Upper lobe of right lung (tissue), 1 donor: Measurements from ENCODE around the gene FOXJ3. TPM values are rescaled to one million over a fixed set of nuclear protein-coding genes. Genes with fewer than 3 reads are reported as not detected.
A peak's percentile ranks its signal among the peaks of the same experiment; 100 is the strongest.

Source experiments
- ATAC-seq: fragments of 200-7000 bp; cut with Tn5 transposase; one replicate; pipeline ENCODE4 v1.9.1; 2020; ENCODE audit warnings: mild to moderate bottlenecking, moderate library complexity
- DNase-seq: peaks from one replicate; pipeline ENCODE4 v3.0.0-alpha.2; 2020
- H3K27ac ChIP-seq: fragments of 200-600 bp; one replicate; pipeline ENCODE4 v1.8.0; 2022
- H3K27me3 ChIP-seq: fragments of 200-600 bp; one replicate; pipeline ENCODE4 v1.8.0; 2022; ENCODE audit warnings: mild to moderate bottlenecking
- H3K36me3 ChIP-seq: fragments of 200-600 bp; one replicate; pipeline ENCODE4 v1.8.0; 2022
- H3K4me1 ChIP-seq: fragments of 200-600 bp; one replicate; pipeline ENCODE4 v1.8.0; 2022
- H3K4me3 ChIP-seq: fragments of 200-600 bp; one replicate; pipeline ENCODE4 v1.8.0; 2022; ENCODE audit warnings: mild to moderate bottlenecking
- H3K9me3 ChIP-seq: fragments of 200-600 bp; one replicate; pipeline ENCODE4 v1.8.0; 2022
- CTCF ChIP-seq: fragments of 200-600 bp; IDR thresholded peaks from one replicate; pipeline ENCODE4 v1.8.0; 2022; ENCODE audit warnings: antibody characterized with exemption
- intact Hi-C: fragments of 100-400 bp; cut with DNase I; formaldehyde crosslinking; loops from one replicate; pipeline ENCODE4 v1.11.0; 2022
- long read RNA-seq: library from polyadenylated mRNA; unstranded; transcript quantifications from one replicate; pipeline ENCODE4 v2.0.0, GENCODE V29; 2021
- total RNA-seq: library from RNA; stranded (reverse); fragmentation: NEBNext Ultra II Directional; extraction: Animal tissue kit (Norgen Biotek cat#: 25700); gene quantifications from one replicate; pipeline ENCODE4 v1.2.1, GENCODE V29; 2021
- donor health status: DM: no; HTN: yes; CAD: no; lungs with severe emphysema.

Gene FOXJ3
- total RNA-seq = 47.0 TPM
- long read RNA-seq, full-length matches to known transcripts = 20 of 36 reads
- long read RNA-seq, partial matches to known transcripts = 4 of 36 reads
- long read RNA-seq, other reads (novel, unspliced or antisense) = 12 of 36 reads

- Histone ChIP-seq H3K4me1 (peaks cover 26% of the 10 kb centered on the region), H3K36me3 (no peaks in the 10 kb centered on the region), H3K4me3 (peak within 1 kb of the TSS; percentile 98), H3K27ac (peak within 1 kb of the TSS; percentile 90), H3K9me3 (no peaks in the 10 kb centered on the region), H3K27me3 (no peaks in the 10 kb centered on the region)
- intact Hi-C loops = no loop called here
- no peak for TF ChIP-seq CTCF
- DNase-seq (peak; percentile 96), ATAC-seq (peak; percentile 98)
Observed at GRCh38 chr1:42335050-42335808, at the start of gene FOXJ3. Gene FOXJ3, minus strand, starts transcription at chr1:42335235. Its CDS starts 24,142 bp downstream, at chr1:42311093.

- no peak for TF ChIP-seq CTCF
- peaks cover 17% of the 10 kb centered on the region for H3K27me3 ChIP-seq
- no peak overlapping the region for H3K27ac ChIP-seq
- intact Hi-C loops = no loop called here
- peaks cover 3% of the 10 kb centered on the region for H3K4me1 ChIP-seq
- no peaks in the 10 kb centered on the region for H3K36me3 ChIP-seq
- DNase-seq (no peak), ATAC-seq (no peak)
- no peaks in the 10 kb centered on the region for H3K9me3 ChIP-seq
- peak overlapping the region; percentile 66 for H3K4me3 ChIP-seq
Observed at GRCh38 chr1:42381280-42381673, 46.2 kb upstream of the FOXJ3 start.

GRCh38 chr1:42380586-42381279, 45.7 kb upstream of the FOXJ3 start, which contains the start of gene RIMKLA:
Gene RIMKLA, plus strand, starts transcription at chr1:42380792. Its CDS starts 143 bp downstream, at chr1:42380935.
- no peaks in the 10 kb centered on the region for H3K9me3 ChIP-seq
- peak; percentile 96 for ATAC-seq
- H3K36me3 ChIP-seq = no peaks in the 10 kb centered on the region
- no peak within 1 kb of the TSS for H3K27ac ChIP-seq
- H3K4me3 ChIP-seq = peak within 1 kb of the TSS; percentile 66
- peaks cover 3% of the 10 kb centered on the region for H3K4me1 ChIP-seq
- peaks cover 17% of the 10 kb centered on the region for H3K27me3 ChIP-seq
- DNase-seq = peak; percentile 81
- TF ChIP-seq CTCF = no peak
- intact Hi-C loops = no loop called here

GRCh38 chr1:42379794-42380585, 45.0 kb upstream of the FOXJ3 start:
- Histone ChIP-seq H3K4me1 (peaks cover 3% of the 10 kb centered on the region), H3K27ac (no peak overlapping the region), H3K4me3 (peak overlapping the region; percentile 66), H3K36me3 (no peaks in the 10 kb centered on the region), H3K27me3 (peaks cover 17% of the 10 kb centered on the region), H3K9me3 (no peaks in the 10 kb centered on the region)
- intact Hi-C loops = no loop called here
- DNase-seq (no peak), ATAC-seq (peak; percentile 69)
- TF ChIP-seq CTCF = no peak

- no peak overlapping the region for H3K4me3 ChIP-seq
- ATAC-seq = no peak
- H3K27ac ChIP-seq = no peak overlapping the region
- no peaks in the 10 kb centered on the region for H3K9me3 ChIP-seq
- DNase-seq = no peak
- no peaks in the 10 kb centered on the region for H3K4me1 ChIP-seq
- peaks cover 4% of the 10 kb centered on the region for H3K27me3 ChIP-seq
- intact Hi-C loops = no loop called here
- TF ChIP-seq CTCF = no peak
- no peaks in the 10 kb centered on the region for H3K36me3 ChIP-seq
Observed at GRCh38 chr1:42372796-42373195, 37.8 kb upstream of the FOXJ3 start.
